Ascending aorta (tissue), 2 donors: ENCODE data around the gene ATP5F1B. TPM values are rescaled to one million over a fixed set of nuclear protein-coding genes. Genes with fewer than 3 reads are reported as not detected.
A peak's percentile ranks its signal among the peaks of the same experiment; 100 is the strongest.

ENCODE experiments used
- DNase-seq, 2 donors: peaks; one replicate each; pipeline ENCODE4 v3.0.0-alpha.2; 2019; ENCODE audit warnings: low spot score in 2 of 2
- H3K27ac ChIP-seq, 2 donors: fragments of 200-600 bp; sonication (generic); one replicate each; pipeline ENCODE4 v1.5.1; 2016 to 2017; ENCODE audit warnings: mild to moderate bottlenecking in 1 of 2
- H3K27me3 ChIP-seq: fragments of 200-600 bp; sonication (generic); one replicate; pipeline ENCODE4 v1.5.1; 2017
- H3K36me3 ChIP-seq, 2 donors: fragments of 200-600 bp; sonication (generic); one replicate each; pipeline ENCODE4 v1.5.1; 2016
- H3K4me1 ChIP-seq, 2 donors: fragments of 200-600 bp; sonication (generic); one replicate each; pipeline ENCODE4 v1.5.1; 2016 to 2017; ENCODE audit warnings: mild to moderate bottlenecking in 1 of 2
- H3K4me3 ChIP-seq, 2 donors: fragments of 200-600 bp; sonication (generic); one replicate each; pipeline ENCODE4 v1.5.1; 2016 to 2017; ENCODE audit warnings: mild to moderate bottlenecking in 1 of 2
- H3K9me3 ChIP-seq, 2 donors: fragments of 200-600 bp; sonication (generic); one replicate each; pipeline ENCODE4 v1.5.1; 2016
- CTCF ChIP-seq, 3 experiments: fragments of 200-600 bp in 2 of 3; fragments of 450-650 bp in 1 of 3; sonication (generic) in 2 of 3; IDR thresholded peaks; one replicate each; pipeline ENCODE4 v1.5.1; 2016 to 2019; ENCODE audit warnings: antibody characterized with exemption in 3 of 3, mild to moderate bottlenecking in 1 of 3, moderate library complexity in 1 of 3
- intact Hi-C: fragments of 100-400 bp; cut with DNase I; formaldehyde crosslinking; loops from one replicate; pipeline ENCODE4 v1.15.1; 2023
- total RNA-seq: library from RNA; depleted of rRNA; stranded (reverse); fragments of >200 nt; gene quantifications from one replicate; pipeline ENCODE4 v1.1.0, GENCODE V29; 2016

The ATP5F1B gene
- total RNA-seq, 1 donor from 2014 or later: 197 TPM

- intact Hi-C loops: loop anchor here (5.0 kb wide), 1 partner anchor 452 kb away; the partner anchor contains the start of gene NAB2
- H3K27me3 ChIP-seq: no peaks in the 10 kb centered on the region
- peaks cover 18 to 37% of the 10 kb centered on the region in 2 donors for H3K4me1 ChIP-seq
- DNase-seq: peak in 1 of 2 donors; percentile 82
- H3K27ac ChIP-seq: peak overlapping the region; percentile 82 to 95
- H3K9me3 ChIP-seq: no peaks in the 10 kb centered on the region
- peaks cover 23 to 27% of the 10 kb centered on the region in 2 donors for H3K36me3 ChIP-seq
- peak overlapping the region; percentile 78 to 93 for H3K4me3 ChIP-seq
- TF ChIP-seq CTCF (IDR thresholded peaks at IDR 0.05): peak in 1 of 3 experiments; percentile 37
These were observed 10.7 kb downstream of the ATP5F1B start for GRCh38 chr12:56634837-56635791.

GRCh38 chr12:56634242-56634836 lies 11.4 kb downstream of the ATP5F1B start:
- H3K4me1 ChIP-seq: peaks cover 18 to 37% of the 10 kb centered on the region in 2 donors
- H3K4me3 ChIP-seq: peak overlapping the region; percentile 78 to 93
- intact Hi-C loops: no loop called here
- H3K27me3 ChIP-seq: no peaks in the 10 kb centered on the region
- peak overlapping the region; percentile 82 to 95 for H3K27ac ChIP-seq
- no peaks in the 10 kb centered on the region for H3K9me3 ChIP-seq
- peak in 1 of 2 donors; percentile 71 for DNase-seq
- no peak for TF ChIP-seq CTCF (IDR thresholded peaks at IDR 0.05)
- peaks cover 15 to 20% of the 10 kb centered on the region in 2 donors for H3K36me3 ChIP-seq

- no peaks in the 10 kb centered on the region for H3K9me3 ChIP-seq
- no peak for DNase-seq
- H3K27me3 ChIP-seq: no peaks in the 10 kb centered on the region
- H3K36me3 ChIP-seq: peaks cover 8 to 13% of the 10 kb centered on the region in 2 donors
- intact Hi-C loops: no loop called here
- peak overlapping the region; percentile 78 to 93 for H3K4me3 ChIP-seq
- peak overlapping the region; percentile 82 to 95 for H3K27ac ChIP-seq
- no peak for TF ChIP-seq CTCF (IDR thresholded peaks at IDR 0.05)
- peaks cover 18 to 37% of the 10 kb centered on the region in 2 donors for H3K4me1 ChIP-seq
These were observed 12.1 kb downstream of the ATP5F1B start for GRCh38 chr12:56633468-56634241.

GRCh38 chr12:56632701-56633467 lies 12.9 kb downstream of the ATP5F1B start:
- H3K27me3 ChIP-seq: no peaks in the 10 kb centered on the region
- H3K4me1 ChIP-seq: peaks cover 18 to 44% of the 10 kb centered on the region in 2 donors
- H3K36me3 ChIP-seq: peaks cover under 1 to 5% of the 10 kb centered on the region in 2 donors
- DNase-seq: no peak
- H3K27ac ChIP-seq: peak overlapping the region; percentile 82 to 95
- H3K9me3 ChIP-seq: no peaks in the 10 kb centered on the region
- TF ChIP-seq CTCF (IDR thresholded peaks at IDR 0.05): no peak
- H3K4me3 ChIP-seq: peak overlapping the region; percentile 37 to 93
- intact Hi-C loops: no loop called here
